HG02970 (cell line): ENCODE measurements around the gene VAPB.

Experiments
- ATAC-seq: cut with Tn5 transposase; IDR thresholded peaks from one replicate; pipeline ENCODE4 v1.9.1; 2021; ENCODE audit warnings: mild to moderate bottlenecking, moderate library complexity, moderate number of reproducible peaks; ENCODE audit not compliant: unreplicated experiment, low FRiP score

VAPB gene

DNA sequence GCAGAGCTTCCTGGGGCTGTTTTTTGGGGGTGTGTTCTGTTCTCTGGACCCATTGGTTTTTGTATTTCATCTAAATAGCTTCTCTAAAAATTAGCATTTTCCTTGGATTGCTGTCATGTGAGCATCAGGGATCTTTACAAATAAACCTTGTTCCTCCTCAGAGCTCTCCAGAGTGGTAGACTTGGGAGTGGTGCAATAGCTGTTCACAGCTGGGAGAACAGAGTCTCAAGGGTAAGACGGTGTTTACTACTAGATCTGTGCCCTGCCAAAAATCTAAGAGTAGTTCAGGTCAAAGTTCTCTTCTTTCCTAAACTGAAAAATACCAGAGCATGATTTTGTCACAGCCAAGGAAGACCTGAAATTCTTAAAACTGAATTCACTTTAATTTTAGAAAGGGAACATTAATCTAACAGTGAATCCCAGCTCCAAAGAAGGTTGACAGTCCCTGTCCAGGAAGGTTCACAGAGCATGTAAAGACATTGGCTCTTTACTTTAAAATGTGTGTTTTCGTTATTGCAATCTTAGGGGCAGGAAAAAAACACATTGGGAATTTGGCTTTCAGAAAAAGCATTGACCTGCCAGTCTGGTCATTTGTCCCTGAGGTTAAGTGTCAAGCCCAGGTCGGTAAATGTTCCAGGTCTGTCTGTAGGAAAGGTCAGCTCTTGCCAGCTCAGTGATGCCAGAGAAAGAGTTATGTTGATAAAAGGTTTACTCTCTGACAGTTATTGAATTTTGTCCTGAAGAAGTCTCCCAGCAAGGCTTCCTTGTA is 43.3 kb downstream of the VAPB start:
- ATAC-seq: no peak

DNA sequence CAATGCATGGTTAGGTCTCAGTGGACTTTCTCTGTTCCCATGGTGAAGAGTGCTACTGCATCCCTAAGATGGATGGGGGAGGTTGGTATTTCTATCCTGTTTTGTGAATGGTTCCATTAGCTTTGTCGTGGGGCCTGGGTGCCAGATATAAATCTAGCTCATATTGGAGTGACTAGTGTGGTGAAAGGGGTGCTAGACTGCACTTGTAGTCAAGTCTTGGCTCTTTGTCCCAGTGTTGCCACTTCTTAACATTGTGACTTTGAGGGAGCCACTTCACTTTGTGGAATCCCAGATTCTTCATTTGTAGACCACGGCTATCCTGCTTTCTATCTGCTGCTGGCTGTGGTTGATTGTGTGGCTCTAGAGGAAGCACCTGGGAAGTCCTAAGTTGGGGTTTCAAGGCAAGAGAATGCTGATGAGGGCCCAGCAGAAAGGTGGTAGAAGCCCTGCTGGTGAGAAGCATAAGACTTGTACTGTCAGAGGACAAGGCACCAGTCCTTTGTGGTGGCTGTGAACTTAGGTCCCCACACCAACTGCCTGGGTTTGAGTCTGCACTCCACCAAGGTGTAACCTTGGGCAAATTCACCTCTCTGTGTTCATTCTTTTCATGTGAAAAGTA is 44.1 kb downstream of the VAPB start:
- no peak for ATAC-seq

DNA sequence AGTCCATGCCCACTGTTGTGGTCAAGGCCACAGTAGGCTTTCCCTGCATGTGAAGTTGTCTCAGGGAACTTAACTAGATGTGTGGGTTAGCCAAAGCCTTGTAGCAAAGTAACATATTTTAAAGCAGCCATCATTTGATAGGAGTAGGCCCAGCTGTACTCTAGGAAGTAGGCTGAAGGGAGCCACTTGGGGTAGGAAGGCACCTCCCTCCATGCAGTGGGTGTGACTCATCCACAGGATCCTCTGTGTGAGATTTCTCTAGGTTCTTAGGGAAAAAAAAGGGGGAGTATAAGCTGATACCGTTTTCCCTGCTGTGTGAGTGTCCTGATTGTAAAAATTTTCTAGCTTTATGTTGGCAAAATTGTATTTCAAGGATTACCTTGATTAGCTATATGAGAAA is 44.7 kb downstream of the VAPB start:
- no peak for ATAC-seq

DNA sequence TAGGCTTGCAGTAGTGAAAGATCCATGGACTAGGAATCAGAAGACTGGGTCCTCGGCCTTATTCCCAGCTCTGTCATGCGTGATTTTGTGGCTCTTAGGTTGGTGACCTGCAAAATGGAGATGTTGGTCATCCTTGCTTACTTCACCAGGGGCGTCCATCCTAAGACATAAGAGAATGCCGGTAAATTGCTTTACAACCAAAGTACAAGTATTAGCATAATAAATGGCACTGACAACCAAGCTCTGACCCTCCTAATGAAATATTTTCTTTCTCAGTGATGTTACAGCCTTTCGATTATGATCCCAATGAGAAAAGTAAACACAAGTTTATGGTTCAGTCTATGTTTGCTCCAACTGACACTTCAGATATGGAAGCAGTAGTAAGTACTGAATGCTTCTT is 45.3 kb downstream of the VAPB start:
- no peak for ATAC-seq

DNA sequence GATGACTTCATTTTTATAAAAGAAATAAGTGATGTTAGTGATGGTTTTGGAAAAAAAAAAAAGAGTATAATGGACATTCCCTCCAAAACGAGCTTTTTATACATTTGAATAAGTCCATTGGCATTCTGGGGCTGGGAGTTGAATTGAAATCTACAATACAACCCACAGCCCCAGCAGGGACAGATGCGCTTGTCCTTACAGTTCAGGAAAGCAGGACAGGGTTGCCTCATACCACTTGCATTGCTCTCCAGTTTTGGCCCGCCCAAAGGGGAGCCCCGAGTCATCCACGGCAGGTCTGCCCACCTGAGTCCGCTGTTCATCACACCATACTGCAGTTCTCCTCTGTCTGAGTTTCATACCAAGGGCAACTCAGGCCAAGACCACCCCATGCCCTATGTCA is 46.2 kb downstream of the VAPB start:
- no peak for ATAC-seq

DNA sequence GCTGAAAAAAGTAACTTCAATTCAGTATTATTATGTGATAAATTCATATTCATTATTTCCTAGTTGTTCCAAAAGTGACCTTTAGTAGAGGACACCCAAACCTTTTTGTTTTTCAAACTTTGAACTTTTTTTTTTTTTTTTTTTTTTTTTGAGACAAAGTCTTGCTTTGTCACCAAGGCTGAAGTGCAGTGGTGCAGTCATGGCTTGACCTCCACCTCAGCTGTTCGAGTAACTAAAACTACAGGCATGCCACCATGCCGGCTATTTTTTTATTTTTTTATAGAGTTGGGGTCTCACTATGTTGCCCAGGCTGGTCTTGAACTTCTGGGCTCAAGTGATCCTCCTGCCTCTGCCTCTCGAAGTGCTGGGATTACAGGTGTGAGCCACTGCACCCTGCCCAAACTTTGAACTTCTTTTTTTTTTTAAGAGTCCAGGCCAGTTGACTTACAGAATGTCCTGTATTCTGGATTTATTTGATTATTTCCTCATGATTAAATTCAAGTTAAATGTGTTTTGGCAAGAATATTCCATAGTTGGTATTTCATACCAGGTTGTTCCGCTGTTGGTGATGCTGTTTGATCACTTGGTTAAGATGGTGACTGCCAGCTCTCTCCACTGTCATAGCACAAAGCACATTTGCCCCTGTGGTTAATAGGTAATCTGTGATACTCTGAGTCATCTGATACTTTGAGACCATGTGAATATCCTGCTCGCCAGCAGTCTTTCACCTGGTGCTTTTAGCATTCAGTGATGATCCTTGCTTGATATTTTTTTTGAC is 48.0 kb downstream of the VAPB start:
- no peak for ATAC-seq

DNA sequence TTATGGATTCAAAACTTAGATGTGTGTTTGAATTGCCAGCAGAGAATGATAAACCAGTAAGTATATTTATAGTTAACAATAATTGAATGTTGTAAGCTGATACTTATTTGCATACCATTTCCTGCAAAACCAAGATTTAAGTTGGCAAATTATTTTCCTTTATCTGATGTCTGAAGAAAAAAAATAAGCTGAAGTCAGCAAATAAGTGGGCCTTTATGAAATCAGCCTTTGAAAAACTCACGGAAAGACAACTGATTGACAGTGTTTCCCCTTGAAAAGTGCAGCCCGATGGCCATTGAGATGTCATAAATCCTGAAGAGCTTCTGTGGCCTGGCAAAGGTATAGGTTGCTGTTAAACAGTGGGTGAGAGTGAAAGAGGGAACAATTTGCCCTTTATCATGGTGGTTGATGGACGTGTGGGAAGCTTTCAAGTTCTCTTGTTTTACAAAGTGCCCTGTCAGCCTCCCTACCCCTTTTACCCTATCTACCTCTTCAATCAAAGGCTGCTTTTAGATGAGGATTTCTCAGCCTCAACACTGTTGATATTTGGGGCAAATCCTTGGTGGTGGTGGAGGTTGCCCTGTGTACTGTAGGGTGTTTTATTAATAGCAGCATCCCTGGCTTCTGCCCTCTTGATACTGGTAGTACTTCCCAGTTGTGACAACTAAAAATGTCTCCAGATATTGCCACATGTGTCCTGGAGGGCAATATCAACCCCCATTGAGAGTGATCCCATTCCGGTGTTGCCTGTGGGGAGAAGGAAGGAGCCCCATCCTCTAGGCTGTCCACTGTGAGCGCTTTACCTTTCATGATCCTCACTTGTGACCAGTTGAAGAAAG is 50.2 kb downstream of the VAPB start:
- ATAC-seq: no peak

DNA sequence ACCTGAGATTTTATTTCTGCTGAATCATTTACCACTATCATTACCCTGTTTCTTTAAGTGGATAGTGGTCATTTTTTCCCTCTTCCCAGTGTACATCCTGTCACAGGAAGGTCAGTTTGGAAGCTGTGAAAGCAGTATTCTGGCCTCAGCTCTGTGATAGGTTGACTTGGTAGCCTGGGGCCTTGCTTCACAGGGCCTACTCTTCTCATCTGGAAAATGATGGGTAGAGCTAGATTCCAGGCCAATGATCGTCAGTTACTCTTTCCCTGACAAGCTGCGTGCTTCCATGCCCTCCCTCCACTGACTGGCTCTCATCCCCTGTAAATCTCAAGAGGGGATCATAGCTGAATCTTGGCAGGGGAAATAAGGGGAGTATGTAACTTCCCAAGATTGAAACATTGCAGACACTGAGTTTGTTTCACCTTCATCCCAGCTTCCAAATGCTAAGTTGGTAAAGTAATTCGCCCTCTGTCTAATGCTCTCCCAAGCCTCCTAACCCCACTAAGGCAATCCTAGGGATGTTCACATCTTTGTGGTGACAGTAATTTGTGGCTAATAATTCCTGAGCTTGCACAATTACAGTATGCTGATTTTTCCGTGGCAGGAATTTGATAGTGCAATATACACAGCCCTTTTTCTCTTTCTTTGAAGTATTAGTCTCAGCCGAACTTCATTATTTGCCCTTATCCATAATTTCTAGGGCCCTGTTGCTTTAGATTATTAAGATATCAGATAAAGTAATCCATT is 51.2 kb downstream of the VAPB start:
- no peak for ATAC-seq

DNA sequence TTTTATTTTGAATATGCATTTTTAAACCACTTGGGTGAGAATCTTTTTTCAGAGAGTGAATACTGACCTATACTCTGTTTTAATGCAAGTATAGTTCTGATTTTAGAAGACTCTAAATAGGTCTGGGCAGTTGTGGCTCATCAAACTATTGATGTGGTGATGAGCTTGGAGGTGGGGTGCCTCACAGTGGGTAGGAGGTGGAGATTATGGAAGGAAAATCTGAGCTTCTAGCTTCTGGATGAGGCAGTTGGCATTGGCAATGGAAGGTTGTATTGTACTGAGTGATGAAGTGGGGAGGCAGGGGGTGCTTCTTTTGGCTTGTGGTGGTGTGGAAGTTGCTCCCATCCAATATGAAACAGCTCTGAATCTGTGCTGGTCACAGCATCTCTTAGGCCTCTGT is 52.7 kb downstream of the VAPB start:
- ATAC-seq: no peak

DNA sequence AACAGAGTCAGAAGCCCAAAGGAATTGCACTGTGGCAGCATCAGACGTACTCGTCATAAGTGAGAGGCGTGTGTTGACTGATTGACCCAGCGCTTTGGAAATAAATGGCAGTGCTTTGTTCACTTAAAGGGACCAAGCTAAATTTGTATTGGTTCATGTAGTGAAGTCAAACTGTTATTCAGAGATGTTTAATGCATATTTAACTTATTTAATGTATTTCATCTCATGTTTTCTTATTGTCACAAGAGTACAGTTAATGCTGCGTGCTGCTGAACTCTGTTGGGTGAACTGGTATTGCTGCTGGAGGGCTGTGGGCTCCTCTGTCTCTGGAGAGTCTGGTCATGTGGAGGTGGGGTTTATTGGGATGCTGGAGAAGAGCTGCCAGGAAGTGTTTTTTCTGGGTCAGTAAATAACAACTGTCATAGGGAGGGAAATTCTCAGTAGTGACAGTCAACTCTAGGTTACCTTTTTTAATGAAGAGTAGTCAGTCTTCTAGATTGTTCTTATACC is 55.8 kb downstream of the VAPB start:
- no peak for ATAC-seq

DNA sequence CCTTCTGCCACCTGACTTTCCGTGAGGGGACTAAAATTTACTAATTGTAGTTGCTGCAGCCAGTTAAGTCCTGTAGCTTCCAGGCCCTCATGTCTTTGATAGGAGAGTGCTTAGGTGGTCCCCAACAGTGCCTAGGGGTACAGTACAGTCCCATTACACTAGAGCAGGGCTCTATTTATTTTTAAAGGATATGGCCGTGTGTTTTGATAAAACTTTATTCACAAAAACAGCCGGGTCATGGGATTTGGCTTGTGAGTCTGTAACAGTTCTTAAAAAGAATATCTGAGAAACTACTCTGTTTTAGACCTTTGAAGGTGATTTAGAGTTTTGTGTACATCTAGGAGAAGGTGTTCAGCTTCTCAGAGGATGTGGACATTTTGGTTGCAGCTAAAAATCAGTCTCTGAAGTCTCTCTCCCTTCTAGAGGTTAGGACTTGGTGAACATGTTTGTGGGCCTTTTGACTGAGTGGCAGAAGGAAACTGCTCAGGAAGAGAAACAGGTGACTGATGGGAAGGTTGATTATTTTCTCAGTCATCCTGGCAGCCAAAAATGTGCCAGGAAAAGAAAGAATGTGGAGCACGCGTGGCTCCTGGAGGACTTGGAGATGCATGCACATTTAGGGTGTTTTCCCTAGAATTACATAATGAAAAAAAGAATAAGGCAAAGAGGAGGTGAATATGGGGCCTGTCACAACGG is 57.4 kb downstream of the VAPB start:
- no peak for ATAC-seq

DNA sequence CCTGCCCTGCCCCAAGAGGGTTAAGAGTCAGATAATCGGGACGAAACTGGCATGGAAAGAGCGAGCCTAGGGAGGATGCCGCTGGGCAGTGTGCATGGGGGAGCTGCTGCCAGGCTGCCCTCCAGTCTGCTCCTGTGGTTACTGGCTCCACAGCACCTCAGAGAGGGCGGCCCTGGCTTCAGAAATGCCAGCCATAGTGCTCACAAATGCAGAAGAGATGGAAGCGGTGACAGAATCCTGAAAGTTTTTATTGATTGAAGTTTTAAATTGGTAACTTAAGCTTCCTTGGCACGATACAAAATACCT is 57.9 kb downstream of the VAPB start:
- ATAC-seq: no peak

DNA sequence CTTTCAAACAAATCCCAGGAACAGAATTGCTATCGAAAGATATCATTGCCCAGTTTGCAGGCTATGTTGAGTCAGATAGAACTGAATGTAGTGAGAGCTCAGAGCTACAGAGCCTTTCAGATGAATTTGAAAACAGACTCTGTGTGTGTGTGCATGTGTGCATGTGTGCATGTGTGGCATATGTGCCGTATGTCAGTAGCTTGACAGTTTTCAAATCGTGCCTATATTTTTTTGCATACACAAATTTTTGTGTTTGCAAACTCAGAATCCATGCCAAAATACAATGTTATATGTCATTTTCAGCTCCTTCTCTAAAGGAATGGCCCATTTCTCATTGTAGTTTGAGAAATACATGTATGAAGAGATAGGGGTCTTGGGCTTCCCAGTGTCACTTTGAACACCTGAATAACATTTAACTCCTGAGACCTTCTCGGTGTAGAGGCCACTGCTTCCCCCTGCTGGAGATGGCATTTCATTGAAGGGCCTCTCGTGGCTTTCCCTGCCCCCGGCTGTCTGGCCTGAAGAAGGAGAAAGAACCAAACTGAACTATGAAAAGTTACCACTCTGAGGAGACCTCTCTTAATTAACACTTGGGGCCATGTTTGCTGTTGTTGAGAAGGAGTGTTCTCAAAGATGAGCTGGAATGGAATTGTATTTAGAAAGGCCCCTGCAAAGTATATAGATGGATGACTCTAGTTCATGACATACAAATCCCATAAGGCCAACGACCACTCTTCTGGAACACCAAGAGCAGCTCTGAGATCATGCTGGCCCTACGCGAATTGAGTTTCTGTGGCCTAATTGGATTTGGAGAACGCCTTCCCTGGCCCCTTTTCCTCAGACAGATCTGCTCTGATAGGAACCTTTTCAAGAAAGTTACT is 58.7 kb downstream of the VAPB start:
- ATAC-seq: no peak

DNA sequence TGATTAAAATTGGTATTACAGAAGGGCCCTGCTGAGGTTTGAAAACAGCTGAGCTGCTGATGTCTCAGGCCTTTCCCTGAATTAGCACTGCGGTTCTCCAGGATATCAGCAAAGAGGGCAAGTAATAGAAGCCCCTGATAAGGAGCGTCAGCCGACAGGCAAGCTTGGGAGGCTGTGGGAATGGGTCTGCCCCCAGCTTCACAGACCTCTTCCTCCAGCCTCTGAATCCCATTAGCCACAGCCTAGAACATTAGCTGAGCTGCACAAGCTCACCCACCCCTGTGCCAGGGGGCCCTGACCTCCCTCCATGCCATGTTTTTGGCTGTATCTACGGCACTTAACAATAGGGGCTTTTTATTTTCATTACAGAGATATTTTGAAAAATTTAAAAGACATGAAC is 59.9 kb downstream of the VAPB start:
- no peak for ATAC-seq

DNA sequence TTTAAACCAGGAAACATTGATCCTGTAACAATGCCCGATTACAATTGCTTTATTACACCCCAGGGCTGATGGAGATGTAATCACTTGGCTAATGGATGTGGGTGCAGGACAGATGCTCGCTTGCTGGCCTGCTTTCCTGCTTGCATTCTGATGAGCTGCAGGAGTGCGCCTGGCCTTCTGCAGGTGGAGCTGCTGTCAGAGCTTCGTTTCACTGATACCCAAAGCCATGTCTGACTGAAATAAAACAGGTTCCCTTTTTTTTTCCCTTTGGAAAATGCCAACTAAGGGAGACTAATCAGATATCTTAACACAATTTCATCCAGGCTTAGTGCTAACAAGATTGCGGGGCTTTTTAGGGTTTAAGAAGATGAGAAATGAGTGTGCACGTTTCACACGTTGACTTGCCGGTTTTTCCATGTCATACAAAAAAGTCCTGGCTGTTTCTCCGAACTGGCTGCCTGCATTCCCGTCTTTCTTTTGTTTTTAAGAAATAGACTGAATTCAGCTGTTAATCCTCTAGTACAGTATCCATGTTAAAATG is 60.7 kb downstream of the VAPB start:
- ATAC-seq: no peak

DNA sequence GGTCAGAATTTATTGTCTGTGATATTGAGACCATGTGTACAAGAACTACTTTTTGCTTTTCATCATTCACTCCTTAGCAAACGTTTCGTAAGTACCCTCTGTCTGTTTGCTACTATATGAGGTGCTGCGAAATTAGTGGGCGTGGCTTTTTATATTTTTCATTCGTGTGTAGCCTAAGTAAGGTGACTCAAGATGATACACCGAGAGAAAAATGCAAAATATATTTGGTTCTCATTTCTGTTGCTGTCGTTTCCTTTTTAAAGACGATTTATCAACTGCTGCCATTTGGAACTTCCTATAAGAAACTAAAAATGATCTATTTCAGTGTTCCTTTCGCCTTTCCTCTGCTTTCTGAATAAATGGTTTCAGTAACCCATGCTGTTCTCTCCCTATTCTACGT is 61.2 kb downstream of the VAPB start:
- no peak for ATAC-seq

DNA sequence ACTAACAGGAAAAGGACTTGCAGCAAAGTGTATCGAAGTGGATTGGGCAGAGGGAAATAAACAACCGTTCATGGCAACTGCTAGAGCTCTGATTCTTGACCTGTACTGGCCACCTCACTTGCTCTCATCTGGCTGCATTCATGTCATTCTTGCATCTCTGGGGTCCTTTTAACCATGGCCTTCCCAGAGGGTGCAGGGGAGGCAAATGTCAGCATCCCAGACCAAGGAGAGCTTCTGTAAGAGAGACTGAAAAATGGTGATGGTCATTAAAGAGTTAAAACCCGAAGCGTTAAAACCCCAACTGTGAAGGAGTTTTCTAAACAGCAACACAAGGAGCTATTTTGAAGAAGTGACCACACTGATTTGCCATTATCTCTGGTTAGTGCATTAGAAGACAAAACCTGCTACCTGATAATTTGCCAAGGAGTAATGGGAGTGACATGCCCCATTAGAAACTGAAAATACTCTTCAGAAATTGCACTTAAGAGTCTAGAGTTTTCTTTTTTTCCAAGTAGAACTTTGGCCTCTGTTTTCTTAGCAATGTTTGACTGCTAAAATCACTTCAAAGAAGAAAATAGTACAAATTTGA is 63.7 kb downstream of the VAPB start:
- no peak for ATAC-seq

DNA sequence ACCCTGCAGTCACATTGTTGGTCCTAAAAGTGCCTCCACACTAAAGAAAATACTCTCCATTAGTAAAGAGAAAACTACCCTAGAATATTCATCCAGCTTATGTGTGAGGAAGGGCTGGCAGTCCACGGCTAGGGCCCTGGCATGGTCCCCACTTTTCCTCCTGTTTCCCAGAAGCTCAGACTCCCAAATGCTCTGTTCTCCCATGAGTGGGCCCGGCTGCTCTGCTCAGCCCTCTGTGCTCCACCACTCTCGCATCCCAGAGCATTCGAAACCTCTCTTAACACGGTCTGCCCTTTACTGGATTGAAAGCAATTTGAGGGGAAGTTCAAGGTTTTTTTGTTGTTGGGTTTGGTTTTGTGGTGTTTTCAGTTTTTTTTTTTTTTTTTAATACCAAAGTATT is 64.4 kb downstream of the VAPB start:
- ATAC-seq: no peak
